GM21723 (cell line): Measurements from ENCODE around the gene ADAD2.

Experiments
- ATAC-seq: cut with Tn5 transposase; IDR thresholded peaks from one replicate; pipeline ENCODE4 v1.9.1; 2021; ENCODE audit warnings: mild to moderate bottlenecking, moderate library complexity; ENCODE audit not compliant: unreplicated experiment

Gene ADAD2

DNA sequence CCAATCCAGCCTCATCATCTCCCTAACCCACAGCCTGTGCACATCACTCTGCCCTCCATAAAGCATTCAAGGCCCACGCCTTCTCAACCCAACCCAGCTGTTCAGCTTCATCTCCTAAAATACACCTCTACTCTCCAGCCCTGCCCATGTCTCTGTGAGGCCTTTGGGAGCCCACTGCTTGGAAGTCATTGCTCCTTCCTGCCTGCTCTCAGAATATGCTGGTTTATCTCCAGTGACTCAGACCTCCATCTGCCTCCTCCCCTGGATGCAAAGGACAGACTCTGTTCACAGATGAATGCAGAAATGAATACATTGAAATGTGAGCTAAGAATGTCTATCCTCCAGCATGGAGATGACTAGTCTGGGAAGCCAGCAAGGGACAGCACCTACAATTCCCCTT, 29.9 kb downstream of the ADAD2 start:
- ATAC-seq: no peak

- no peak for ATAC-seq
These were observed 32.5 kb downstream of the ADAD2 start for GRCh38 chr16:84223456-84223855.

GRCh38 chr16:84224554-84224953, 33.6 kb downstream of the ADAD2 start:
- ATAC-seq: no peak

DNA sequence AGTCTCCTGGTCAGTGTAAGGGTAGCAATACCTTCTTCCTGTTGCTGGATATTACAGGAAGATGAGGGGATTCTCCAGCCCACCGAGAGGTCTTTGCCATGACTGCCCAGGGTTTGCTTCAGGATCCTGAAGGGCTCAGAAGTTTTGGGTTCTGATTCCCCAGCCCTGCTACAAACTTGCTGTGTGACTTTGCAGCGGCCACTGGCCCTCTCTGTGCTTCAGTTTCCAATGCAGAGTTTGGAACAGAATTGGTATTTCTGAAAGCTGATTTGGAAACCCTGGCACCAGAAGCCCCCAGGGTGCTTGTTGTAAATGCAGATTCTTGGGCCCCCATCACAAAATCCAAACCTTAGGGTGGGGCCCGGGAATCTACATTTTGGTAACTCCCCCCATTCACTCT, 34.2 kb downstream of the ADAD2 start:
- ATAC-seq: no peak

DNA sequence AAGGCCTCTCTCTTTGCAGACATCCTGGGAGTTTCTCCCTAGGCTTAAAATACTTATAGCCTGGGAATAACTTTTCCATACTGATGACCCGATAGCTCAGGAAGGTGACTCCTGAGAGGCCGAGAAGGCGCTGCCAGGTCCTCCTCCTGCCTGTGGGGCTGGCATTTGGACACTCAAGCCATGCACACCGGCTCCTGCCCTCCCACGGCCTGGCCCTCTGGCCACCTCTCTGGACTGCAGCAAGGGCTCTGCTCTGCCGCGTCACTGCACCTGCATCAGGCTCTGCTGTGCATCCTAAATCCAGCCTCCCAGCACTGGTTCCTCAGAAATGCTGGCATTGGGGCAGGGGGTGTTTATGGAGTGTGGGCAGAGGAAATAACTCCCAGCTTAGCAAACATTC, 34.6 kb downstream of the ADAD2 start:
- ATAC-seq: no peak

DNA sequence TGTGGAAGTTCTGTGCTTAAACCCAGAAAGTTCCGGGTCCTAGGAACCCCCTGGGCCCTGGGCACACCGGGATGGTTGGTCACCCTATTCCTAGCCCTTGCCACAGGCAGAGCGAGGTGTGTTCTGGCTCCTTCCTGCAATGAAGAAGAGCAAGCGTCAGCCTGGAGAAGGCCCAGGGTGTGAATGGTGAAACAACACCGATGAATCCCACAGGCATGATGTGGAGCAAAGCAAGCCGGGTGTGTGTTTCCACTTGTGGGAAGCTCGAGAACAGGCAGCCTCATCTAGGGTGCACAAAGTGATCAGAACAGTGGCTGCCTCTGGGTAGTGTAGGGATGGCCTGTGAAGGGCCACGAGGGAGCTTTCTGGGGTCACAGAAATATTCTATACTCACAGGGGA, 35.1 kb downstream of the ADAD2 start:
- no peak for ATAC-seq

- no peak for ATAC-seq
These were observed 36.6 kb downstream of the ADAD2 start for GRCh38 chr16:84227548-84227947.

DNA sequence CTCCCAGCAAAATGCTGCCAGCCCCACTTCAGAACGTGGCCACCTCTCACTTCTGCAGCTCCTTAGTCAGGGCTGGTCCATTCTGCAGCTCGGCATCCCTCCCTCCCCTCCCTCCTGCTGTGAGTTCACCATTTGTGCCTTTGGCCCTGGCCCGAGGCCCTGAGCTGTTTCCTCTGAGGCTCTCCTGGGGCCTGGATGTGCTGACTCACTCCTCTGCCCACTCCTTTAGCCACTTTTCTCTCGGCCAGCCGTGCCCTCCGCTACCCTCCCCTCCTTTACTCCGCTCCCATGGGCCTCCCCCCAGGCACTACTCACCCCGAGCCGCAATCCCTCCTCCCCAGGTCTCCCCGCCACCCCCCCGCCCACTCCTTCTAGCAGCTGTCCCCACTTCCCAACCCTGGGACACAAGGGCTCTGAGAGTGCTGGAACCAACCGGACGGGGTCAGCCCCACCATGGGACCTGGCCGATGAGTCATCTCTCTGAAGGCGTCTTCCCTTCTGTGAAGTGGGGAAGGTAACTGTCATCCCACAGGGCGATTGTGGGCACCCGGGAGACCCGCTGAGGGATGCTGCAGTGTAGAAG, 37.4 kb downstream of the ADAD2 start:
- ATAC-seq: no peak

DNA sequence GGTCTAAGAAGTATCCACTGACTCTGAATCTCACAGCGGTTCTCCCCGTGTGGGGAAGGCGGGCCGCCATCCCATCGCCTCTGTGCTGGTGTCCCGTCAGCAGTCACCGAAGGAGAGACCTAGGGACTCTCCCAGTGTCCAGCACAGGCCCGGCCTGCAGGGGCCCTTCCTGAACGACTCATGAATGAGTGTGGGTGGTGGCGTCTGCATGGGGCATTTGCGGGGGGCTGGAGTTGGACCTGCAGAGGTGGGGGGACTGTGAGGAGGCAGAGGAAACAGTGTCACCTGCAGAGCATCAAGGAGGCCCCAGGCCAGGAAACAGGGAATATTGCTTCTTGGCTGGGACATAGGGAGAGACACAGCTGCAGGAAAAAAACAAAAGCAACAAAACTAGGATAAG, 38.5 kb downstream of the ADAD2 start:
- no peak for ATAC-seq

GRCh38 chr16:84232060-84232459, 41.1 kb downstream of the ADAD2 start:
- no peak for ATAC-seq

GRCh38 chr16:84232969-84233368, 42.0 kb downstream of the ADAD2 start:
- ATAC-seq: no peak

GRCh38 chr16:84233748-84234147, 42.8 kb downstream of the ADAD2 start:
- ATAC-seq: no peak

DNA sequence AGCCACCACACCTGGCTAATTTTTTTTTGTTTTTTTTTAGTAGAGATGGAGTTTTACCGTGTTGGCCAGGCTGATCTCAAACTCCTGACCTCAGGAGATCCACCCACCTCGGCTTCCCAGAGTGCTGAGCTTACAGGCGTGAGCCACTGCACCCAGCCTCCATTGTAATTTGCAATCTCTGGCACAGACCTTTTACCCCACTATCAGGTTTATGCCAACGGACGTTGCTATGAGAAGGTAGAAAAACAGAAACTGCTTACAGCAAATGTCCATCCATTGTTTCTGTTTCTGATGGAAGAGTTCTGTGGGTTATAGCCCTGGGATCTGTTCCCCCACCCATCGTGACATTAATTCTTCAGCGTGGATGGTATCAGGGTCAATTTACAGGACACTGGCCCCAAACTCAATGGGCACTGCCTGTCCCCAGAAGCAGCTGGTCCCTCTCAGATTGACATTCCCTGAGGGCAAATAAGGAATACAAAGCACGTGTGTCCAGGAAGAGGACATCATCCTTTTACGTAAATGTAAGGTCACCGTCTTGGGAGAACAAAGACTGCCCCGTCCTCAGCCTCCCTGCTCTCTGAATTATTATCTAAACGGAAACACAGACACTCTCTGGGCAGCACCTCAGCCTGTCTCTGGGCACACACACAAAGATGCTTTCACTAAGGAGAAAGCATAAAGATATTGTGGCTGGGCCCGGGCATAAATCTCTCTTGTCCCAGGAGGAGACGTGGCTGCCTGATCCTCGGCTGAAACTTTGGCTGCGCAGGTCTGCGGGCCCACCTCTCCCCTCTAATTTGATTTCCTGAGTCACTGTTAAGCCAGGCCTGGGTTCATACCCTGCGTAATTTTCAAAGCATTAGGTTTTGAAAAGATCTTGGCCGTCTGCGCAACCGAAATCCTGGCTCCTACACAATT, 43.6 kb downstream of the ADAD2 start:
- ATAC-seq: no peak

GRCh38 chr16:84236671-84237070, 45.7 kb downstream of the ADAD2 start:
- no peak for ATAC-seq

GRCh38 chr16:84237994-84238750, 47.2 kb downstream of the ADAD2 start:
- no peak for ATAC-seq

GRCh38 chr16:84239141-84239769, 48.3 kb downstream of the ADAD2 start:
- ATAC-seq: no peak

DNA sequence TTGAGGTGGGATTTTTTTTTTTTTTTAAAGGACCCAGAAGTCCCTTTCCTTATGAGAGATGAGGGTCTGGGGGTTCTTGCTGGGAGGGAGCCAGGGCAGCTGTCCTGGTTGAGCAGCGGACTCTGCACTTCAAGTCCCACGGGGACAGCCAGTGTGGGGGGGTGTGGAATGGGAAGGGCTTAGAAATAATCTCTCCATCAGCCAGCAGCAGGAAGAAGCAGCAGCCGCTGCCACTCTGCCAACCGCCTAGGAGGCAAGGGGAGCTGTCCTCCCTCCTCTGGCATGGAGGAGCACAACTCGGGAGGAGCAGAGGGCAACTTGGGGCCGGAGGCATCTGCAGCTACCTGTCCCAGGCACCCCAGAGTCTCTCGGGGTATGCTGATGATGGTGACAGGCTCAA, 49.0 kb downstream of the ADAD2 start, which contains the start of gene KCNG4:
Gene KCNG4, minus strand, starts transcription at position 104 of the 400 bp plus-strand sequence. CDS start 2,527 bp downstream, outside the sequence.
- no peak for ATAC-seq

DNA sequence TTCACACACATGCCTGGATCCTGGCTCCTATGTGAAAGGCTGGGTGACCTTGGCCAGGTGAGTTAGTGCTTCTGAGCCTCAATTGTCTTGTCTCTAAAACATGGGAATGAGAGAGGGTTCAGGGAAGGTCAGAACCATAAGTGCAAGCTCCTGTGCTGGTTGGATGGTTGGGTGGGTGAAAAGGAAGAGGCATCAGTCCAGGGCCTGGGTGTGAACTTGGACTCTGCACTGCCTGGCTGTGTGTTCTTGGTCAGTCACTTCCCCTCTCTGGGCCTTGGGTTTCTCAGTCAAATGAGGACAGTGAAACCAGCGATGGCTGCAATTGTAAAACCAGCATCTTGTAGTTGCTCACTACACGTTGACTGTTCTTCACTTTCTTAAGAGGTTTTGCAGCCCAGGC, 49.5 kb downstream of the ADAD2 start:
- ATAC-seq: no peak

- no peak for ATAC-seq
These were observed 50.8 kb downstream of the ADAD2 start for GRCh38 chr16:84241778-84242177.

DNA sequence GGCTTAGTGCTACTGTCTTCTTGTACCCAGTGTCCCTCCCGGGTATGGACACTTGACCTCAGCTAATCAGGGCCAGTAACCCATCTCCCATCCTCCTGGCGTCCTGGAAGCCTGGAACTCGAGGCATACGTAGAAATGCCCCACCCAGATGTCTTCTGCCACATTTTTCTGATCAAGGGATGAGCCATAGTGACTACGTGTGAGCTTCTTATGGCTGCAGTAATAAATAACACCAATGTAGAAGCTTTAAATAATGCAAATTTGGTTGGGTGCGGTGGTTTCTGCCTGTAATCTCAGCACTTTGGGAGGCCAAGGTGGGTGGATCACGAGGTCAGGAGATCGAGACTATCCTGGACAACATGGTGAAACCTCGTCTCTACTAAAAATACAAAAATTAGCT, 51.9 kb downstream of the ADAD2 start:
- ATAC-seq: no peak

DNA sequence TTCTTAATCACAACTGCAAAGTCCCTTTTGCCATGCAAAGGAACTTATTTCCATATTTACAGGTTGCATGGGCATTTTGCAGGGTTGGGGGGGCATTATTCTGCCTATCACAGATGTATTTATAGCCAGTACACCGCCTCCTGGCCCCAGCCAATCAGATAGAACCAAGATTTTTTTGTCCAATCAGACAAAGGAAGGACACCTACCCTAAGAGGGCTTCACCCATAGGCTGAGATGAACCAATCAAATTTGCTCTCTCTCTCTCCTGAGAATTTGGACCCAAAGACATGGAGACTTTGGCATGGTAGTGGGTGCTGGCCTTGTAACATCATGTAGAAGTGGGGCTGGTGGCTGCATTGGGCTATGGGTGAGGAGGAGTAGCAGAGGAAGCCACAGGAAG, 52.8 kb downstream of the ADAD2 start:
- ATAC-seq: no peak
